Skeletal muscle satellite cell (primary cell): Measurements from ENCODE around the gene PREX1.

Experiments used
- H3K27me3 ChIP-seq: 2 replicates; pipeline ENCODE4 v1.7.0; 2013; ENCODE audit warnings: low read length; ENCODE audit not compliant: control insufficient read depth, insufficient read depth
- H3K36me3 ChIP-seq: 2 replicates; pipeline ENCODE4 v1.7.0; 2013; ENCODE audit warnings: mild to moderate bottlenecking, control low read depth, low read length; ENCODE audit not compliant: insufficient read depth
- H3K4me1 ChIP-seq: 2 replicates; pipeline ENCODE4 v1.7.0; 2013; ENCODE audit warnings: low read length; ENCODE audit not compliant: control insufficient read depth, insufficient read depth
- H3K4me2 ChIP-seq: 2 replicates; pipeline ENCODE4 v1.7.0; 2013; ENCODE audit warnings: mild to moderate bottlenecking, low read length
- H3K4me3 ChIP-seq: 2 replicates; pipeline ENCODE4 v1.7.0; 2013; ENCODE audit warnings: low read length
- H3K9ac ChIP-seq: 2 replicates; pipeline ENCODE4 v1.7.0; 2013; ENCODE audit warnings: mild to moderate bottlenecking, low read depth, low read length, moderate library complexity
- H3K9me3 ChIP-seq: replicated peaks from 2 replicates; pipeline ENCODE4 v1.7.0; 2013; ENCODE audit warnings: mild to moderate bottlenecking, control low read depth, low read length

Gene PREX1

DNA sequence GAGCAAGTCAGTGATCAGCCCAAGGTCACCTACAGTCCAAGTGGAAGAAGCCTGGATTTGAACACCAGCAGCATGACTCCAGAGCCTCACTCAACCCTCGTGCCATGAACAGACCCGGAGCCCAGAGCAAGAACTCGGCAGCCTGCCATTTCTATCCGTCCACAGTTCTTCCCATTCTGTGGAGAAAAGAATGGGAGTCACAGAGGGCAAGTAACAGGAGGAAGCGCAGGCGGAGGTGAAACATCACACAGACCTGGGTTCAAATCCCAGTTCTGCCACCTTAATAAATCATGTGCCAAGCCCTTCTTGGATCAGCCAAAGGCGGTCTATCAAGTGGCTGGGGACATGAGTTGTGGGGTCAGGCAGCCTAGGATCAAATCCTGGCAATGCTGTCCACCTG lies 4.3 kb downstream of the PREX1 start:
- peaks cover 2% of the 10 kb centered on the region for H3K27me3 ChIP-seq
- H3K9me3 ChIP-seq, result no peaks in the 10 kb centered on the region
- peaks cover 31% of the 10 kb centered on the region for H3K4me1 ChIP-seq
- H3K4me3 ChIP-seq, result no peak overlapping the region
- H3K4me2 ChIP-seq, result no peak overlapping the region
- H3K36me3 ChIP-seq, result no peaks in the 10 kb centered on the region
- H3K9ac ChIP-seq, result no peak overlapping the region

DNA sequence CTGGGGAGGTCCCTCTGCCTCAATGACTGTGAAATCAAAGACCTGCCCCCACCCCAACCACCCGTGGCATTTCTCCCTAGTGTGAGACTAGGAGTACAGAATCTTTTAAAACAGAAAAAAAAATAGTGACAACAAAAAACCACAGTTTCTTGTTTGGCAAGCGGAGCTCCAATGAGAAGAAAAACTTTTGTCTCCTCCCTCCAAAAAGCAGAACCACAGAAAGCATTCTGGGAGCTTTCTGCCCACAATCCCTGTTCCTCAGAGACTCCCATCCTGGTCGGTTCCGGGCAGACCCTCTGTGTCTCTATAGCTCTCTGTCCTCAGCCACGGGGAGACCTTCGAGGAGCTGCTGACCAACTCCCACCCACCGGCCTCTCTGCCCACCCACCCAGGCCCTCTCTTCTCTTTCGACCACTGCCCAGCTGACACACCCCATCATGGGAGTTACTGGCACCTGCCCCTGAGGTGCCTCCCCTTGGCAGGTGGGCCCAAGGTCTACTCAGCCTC lies 4.9 kb downstream of the PREX1 start:
- peaks cover 31% of the 10 kb centered on the region for H3K4me1 ChIP-seq
- H3K9ac ChIP-seq, result no peak overlapping the region

DNA sequence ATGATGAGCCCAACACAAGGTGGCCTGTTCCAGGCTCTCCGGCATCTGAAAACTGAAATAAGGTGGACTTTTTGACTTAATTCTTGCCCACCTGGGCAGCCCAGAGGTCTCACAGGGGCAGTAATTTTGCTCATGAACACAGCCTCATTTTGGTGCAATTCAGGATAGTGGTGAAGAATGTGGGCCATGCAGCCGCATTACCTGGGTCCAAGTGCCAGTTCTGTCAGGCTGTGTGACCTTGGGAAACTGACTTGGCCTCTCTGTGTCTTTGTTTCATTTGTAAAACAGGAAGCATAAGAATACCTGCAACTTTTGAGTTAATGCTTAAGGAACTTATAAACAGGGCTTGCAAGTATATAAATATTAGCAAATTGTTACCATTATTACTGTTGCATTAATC lies 5.6 kb downstream of the PREX1 start:
- Histone ChIP-seq H3K9ac (no peak overlapping the region), H3K4me3 (no peak overlapping the region), H3K4me2 (no peak overlapping the region), H3K4me1 (peaks cover 31% of the 10 kb centered on the region), H3K27me3 (peaks cover 2% of the 10 kb centered on the region), H3K36me3 (no peaks in the 10 kb centered on the region), H3K9me3 (no peaks in the 10 kb centered on the region)

More for the DNA sequence above, 4.9 kb downstream of the PREX1 start:
- H3K27me3 ChIP-seq, result peaks cover 2% of the 10 kb centered on the region
- no peak overlapping the region for H3K4me2 ChIP-seq
- H3K9me3 ChIP-seq, result no peaks in the 10 kb centered on the region
- no peaks in the 10 kb centered on the region for H3K36me3 ChIP-seq
- no peak overlapping the region for H3K4me3 ChIP-seq

- Histone ChIP-seq H3K9ac (no peak overlapping the region), H3K4me2 (no peak overlapping the region), H3K27me3 (peaks cover 2% of the 10 kb centered on the region), H3K4me3 (no peak overlapping the region), H3K4me1 (peaks cover 30% of the 10 kb centered on the region), H3K9me3 (no peaks in the 10 kb centered on the region), H3K36me3 (no peaks in the 10 kb centered on the region)
Observed at GRCh38 chr20:48821261-48821920, 6.4 kb downstream of the PREX1 start.

GRCh38 chr20:48820649-48820973 lies 7.2 kb downstream of the PREX1 start:
- Histone ChIP-seq H3K36me3 (no peaks in the 10 kb centered on the region), H3K27me3 (peaks cover 2% of the 10 kb centered on the region), H3K4me2 (no peak overlapping the region), H3K9me3 (no peaks in the 10 kb centered on the region), H3K9ac (no peak overlapping the region), H3K4me1 (peaks cover 23% of the 10 kb centered on the region), H3K4me3 (no peak overlapping the region)

DNA sequence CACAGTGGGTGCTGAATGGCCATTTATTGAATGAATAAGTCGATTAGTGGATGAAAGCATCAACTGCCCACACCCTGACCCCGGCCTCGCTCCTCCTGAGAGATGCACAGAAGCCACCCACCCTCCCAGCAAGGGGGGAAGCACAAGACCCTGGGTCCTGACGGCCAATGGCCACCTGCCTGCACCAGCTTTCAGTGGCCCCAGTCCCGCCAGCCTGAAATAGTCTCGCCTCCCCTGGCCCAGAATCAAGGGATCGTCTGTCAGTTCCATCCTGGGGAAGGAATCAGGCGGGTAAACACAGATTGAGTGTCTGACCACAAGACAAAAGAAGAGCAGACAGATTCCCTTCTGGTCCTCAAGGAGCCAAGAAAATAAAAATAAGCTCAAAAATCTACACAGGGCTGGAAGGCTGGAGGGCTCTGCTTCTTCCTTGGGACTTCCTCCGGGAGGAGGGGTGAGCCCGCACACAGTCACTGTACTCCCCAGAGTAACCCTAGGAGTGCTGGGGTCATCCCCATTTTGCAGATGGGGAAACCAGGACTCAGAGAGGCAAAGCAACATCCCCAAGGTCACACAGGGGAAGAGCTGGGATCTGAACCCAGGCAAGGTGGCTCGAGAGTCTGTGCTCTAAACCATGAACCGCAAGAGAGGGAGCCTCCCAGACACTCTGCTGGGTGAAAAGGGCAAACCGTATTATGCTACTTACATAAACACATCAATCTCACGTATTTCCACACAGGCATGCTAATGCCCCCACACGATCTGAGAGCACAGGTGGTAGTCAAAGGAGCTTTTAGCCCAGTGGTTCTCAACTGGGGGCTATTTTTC lies 7.8 kb downstream of the PREX1 start:
- Histone ChIP-seq H3K27me3 (peaks cover 2% of the 10 kb centered on the region), H3K36me3 (no peaks in the 10 kb centered on the region), H3K4me3 (no peak overlapping the region), H3K4me1 (peaks cover 17% of the 10 kb centered on the region), H3K4me2 (no peak overlapping the region), H3K9ac (no peak overlapping the region), H3K9me3 (no peaks in the 10 kb centered on the region)

DNA sequence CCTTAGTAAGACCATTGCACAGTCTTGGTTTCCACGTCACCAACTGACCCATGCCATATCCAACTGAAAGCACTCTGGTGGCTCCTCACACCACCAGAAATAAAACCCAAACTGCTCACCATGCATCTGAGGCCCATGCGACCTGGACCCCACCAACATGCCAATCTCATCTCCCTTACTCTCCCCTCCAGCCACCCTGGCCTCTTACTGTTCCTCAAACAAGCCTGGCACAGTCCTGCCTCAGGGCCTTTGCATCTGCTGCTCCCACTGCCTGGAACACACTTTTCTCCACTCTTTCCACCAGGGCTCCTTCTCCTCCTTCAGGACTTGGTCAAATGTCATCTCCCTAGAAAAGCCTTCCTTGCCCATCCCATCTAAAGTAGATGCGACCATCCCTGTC lies 8.7 kb downstream of the PREX1 start:
- Histone ChIP-seq H3K4me1 (peaks cover 8% of the 10 kb centered on the region), H3K36me3 (no peaks in the 10 kb centered on the region), H3K4me2 (no peak overlapping the region), H3K9ac (no peak overlapping the region), H3K9me3 (no peaks in the 10 kb centered on the region), H3K27me3 (peaks cover 2% of the 10 kb centered on the region), H3K4me3 (no peak overlapping the region)

DNA sequence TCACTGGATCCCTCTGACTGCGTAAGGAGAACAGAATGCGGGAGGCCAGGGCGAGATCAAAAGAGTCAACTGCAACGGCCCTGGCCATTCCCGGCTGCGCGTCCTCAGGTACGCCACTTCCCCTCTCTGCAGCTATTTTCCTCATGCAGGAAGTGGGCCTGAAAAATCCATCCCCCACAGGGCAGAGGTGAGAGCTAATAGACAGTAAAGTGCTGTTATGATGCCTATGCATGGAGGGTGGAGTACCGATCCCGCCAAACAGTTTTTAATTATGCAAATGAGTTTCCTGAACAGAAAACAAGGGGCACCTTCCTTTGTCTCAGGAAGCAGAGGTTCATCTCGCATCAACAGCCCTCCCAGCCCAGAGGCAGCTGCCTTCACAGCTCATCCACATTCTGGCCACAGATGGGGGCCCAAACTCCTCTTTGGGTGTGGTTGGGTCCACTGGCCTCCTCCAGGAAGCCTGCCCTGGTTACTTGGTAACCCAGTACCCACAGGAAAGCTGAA lies 9.3 kb downstream of the PREX1 start:
- Histone ChIP-seq H3K9me3 (no peaks in the 10 kb centered on the region), H3K4me2 (no peak overlapping the region), H3K4me1 (peaks cover 2% of the 10 kb centered on the region), H3K27me3 (peaks cover 2% of the 10 kb centered on the region), H3K9ac (no peak overlapping the region), H3K36me3 (no peaks in the 10 kb centered on the region), H3K4me3 (no peak overlapping the region)

DNA sequence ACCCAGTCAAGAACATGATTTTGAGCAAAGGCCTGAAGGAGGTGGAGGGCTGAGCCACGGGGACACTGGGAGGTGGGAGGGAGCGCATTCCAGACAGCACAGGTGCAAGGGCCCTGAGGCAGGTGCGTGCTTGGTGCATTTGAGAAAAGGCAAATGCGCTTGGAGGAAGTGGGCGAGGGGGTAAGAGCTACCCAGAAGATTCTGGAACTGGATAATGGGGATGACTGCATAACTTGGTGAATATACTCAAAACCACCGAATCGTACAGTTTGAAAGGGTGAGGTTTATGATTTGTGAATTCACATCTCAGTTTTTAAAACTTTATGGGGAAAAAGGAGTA lies 9.8 kb downstream of the PREX1 start:
- no peaks in the 10 kb centered on the region for H3K4me1 ChIP-seq
- H3K9me3 ChIP-seq, result no peaks in the 10 kb centered on the region
- no peak overlapping the region for H3K4me3 ChIP-seq
- no peaks in the 10 kb centered on the region for H3K36me3 ChIP-seq
- H3K9ac ChIP-seq, result no peak overlapping the region
- peaks cover 2% of the 10 kb centered on the region for H3K27me3 ChIP-seq
- H3K4me2 ChIP-seq, result no peak overlapping the region

DNA sequence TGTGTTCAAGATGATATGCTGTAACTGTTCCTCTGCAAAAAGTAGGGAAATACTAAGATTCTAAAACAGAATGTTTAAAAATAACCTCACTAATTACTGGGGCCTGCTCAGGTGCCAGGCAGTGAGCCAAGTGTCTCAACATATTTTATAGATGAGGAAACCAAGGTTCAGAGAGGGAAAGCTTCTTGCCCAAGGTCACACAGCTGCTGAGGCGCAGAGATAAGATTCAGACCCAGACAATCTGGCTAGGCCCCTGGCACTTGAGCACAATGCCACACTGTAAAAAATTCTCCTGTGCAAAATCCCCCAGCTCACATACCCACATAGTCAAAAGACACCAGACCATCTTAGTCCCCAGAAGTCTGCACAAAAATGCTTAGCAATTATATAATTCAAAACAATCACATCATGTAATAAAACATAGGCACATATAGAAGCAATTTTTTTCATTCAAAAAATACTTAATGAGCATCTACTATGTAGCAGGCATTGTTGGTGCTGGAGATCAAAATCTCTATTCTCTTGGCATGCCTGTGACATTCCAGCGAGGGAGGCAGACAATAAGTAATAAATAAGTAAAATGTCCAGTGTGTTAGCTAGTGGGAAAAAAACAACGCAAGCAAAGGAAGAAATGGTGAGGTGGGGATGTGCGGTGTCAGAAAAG lies 10.3 kb downstream of the PREX1 start:
- peaks cover 2% of the 10 kb centered on the region for H3K27me3 ChIP-seq
- H3K4me2 ChIP-seq, result no peak overlapping the region
- H3K4me3 ChIP-seq, result no peak overlapping the region
- H3K36me3 ChIP-seq, result no peaks in the 10 kb centered on the region
- H3K9ac ChIP-seq, result no peak overlapping the region
- H3K4me1 ChIP-seq, result no peaks in the 10 kb centered on the region
- no peaks in the 10 kb centered on the region for H3K9me3 ChIP-seq

DNA sequence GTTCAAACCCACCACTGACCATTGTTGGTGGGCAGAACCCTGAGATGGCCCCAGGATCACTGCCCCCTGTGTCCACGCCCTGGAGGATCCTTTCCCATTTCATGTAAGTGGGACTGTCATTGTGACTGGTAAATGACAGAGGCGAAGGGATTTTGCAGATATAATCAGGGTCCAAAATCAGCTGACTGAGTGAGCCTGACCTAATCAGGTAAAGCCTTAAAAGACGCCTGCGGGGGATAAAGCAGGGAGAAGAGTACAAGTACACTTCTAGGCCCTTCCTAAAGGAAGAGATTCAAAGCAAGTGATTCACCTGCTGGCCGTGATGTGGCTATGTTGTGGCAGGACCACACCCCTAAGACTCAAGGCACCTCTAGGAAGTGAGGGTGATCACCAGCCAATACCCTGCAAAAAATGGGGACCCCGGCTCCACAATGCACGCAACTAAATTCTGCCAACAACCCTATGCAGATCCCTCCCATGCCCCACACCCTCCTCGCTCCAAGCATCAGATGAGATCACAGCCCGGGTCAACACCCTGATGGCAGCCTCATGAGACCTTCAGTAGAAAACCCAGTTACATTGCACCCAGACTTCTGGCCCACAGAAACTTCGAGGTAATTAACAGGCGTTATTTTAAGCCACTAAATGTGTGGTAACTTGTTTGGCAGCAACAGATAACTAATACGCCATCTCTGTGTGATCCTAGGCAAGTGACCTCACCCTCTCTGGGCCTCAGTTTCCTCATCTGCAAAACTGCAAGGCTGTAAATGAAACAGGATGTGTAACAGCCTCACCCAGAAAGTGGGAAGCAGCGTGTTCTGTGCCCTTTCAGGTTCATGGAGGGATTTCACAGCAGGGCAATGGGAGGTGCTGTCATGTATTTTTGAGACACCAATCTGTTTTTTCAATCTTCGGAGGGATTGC lies 11.3 kb downstream of the PREX1 start:
- Histone ChIP-seq H3K4me1 (no peaks in the 10 kb centered on the region), H3K27me3 (peaks cover 2% of the 10 kb centered on the region), H3K36me3 (no peaks in the 10 kb centered on the region), H3K4me3 (no peak overlapping the region), H3K9me3 (no peaks in the 10 kb centered on the region), H3K9ac (no peak overlapping the region), H3K4me2 (no peak overlapping the region)
